IgD-negative memory B cell (primary cell): ENCODE data around the gene EXPH5. TPM values are rescaled to one million over a fixed set of nuclear protein-coding genes. Genes with fewer than 3 reads are reported as not detected.
"Not testable (repeated sequence)": the region's sequence is repeated elsewhere in the genome, so short reads cannot be mapped to it uniquely, and the experiment has no call there.

Source experiments
- H3K27ac Mint-ChIP-seq, 3 donors: one replicate each; pipeline ENCODE4 v1.8.0; 2020 to 2022; ENCODE audit warnings: mild to moderate bottlenecking in 3 of 3, mixed read lengths in 3 of 3, moderate library complexity in 1 of 3
- H3K27me3 Mint-ChIP-seq: one replicate; pipeline ENCODE4 v1.8.0; 2021; ENCODE audit warnings: mixed read lengths
- H3K36me3 Mint-ChIP-seq: one replicate; pipeline ENCODE4 v1.8.0; 2020; ENCODE audit warnings: mild to moderate bottlenecking, mixed read lengths
- H3K4me1 Mint-ChIP-seq, 3 donors: one replicate each; pipeline ENCODE4 v1.8.0; 2020 to 2022; ENCODE audit warnings: mixed read lengths in 3 of 3, mild to moderate bottlenecking in 1 of 3
- H3K4me3 Mint-ChIP-seq, 4 donors: one replicate each; pipeline ENCODE4 v1.8.0; 2020 to 2022; ENCODE audit warnings: mild to moderate bottlenecking in 4 of 4, mixed read lengths in 4 of 4, moderate library complexity in 3 of 4
- H3K9me3 Mint-ChIP-seq, 3 donors: one replicate each; pipeline ENCODE4 v1.8.0; 2020 to 2021; ENCODE audit warnings: mixed read lengths in 3 of 3, mild to moderate bottlenecking in 1 of 3
- polyA plus RNA-seq: library from polyadenylated mRNA; unstranded; fragments of 300-500 nt; fragmentation: Illumina TruSeq; gene quantifications from one replicate; pipeline ENCODE4 v1.2.3, GENCODE V29; 2021

Gene EXPH5
- polyA plus RNA-seq, 1 donor from 2014 or later = 0.05 TPM

- peaks cover 9 to 16% (median 9%) of the 10 kb centered on the region in 3 donors for H3K4me1 Mint-ChIP-seq
- peaks cover 3% of the 10 kb centered on the region for H3K36me3 Mint-ChIP-seq
- H3K9me3 Mint-ChIP-seq = no peaks in the 10 kb centered on the region
- no peak overlapping the region for H3K4me3 Mint-ChIP-seq
- H3K27ac Mint-ChIP-seq = no peak overlapping the region
- H3K27me3 Mint-ChIP-seq = peaks cover 9% of the 10 kb centered on the region
Observed at GRCh38 chr11:108589136-108589535, 4.4 kb downstream of the EXPH5 start.

- peaks cover 3% of the 10 kb centered on the region for H3K36me3 Mint-ChIP-seq
- peaks cover 6% of the 10 kb centered on the region for H3K27me3 Mint-ChIP-seq
- H3K4me1 Mint-ChIP-seq = peaks cover 1 to 8% (median 4%) of the 10 kb centered on the region in 3 donors
- no peaks in the 10 kb centered on the region for H3K9me3 Mint-ChIP-seq
- H3K4me3 Mint-ChIP-seq = no peak overlapping the region
- H3K27ac Mint-ChIP-seq = no peak overlapping the region
Observed at GRCh38 chr11:108588287-108588686, 5.3 kb downstream of the EXPH5 start.

- H3K27me3 Mint-ChIP-seq = no peaks in the 10 kb centered on the region
- no peak overlapping the region for H3K4me3 Mint-ChIP-seq
- no peaks in the 10 kb centered on the region for H3K9me3 Mint-ChIP-seq
- H3K36me3 Mint-ChIP-seq = peaks cover 2% of the 10 kb centered on the region
- H3K4me1 Mint-ChIP-seq = peaks cover 0 to 4% (median 3%) of the 10 kb centered on the region in 3 donors
- H3K27ac Mint-ChIP-seq = no peak overlapping the region
Observed at GRCh38 chr11:108587109-108587508, 6.5 kb downstream of the EXPH5 start.

GRCh38 chr11:108586600-108586999 is 7.0 kb downstream of the EXPH5 start:
- Mint-ChIP-seq H3K27ac (no peak overlapping the region), H3K27me3 (no peaks in the 10 kb centered on the region), H3K36me3 (peaks cover 2% of the 10 kb centered on the region), H3K4me3 (no peak overlapping the region), H3K9me3 (no peaks in the 10 kb centered on the region), H3K4me1 (peaks cover 0 to 4% (median 3%) of the 10 kb centered on the region in 3 donors)

GRCh38 chr11:108586185-108586584 is 7.4 kb downstream of the EXPH5 start:
- not testable (repeated sequence) for H3K27ac Mint-ChIP-seq, H3K4me3 Mint-ChIP-seq, H3K36me3 Mint-ChIP-seq, H3K4me1 Mint-ChIP-seq, H3K27me3 Mint-ChIP-seq, H3K9me3 Mint-ChIP-seq

- H3K36me3 Mint-ChIP-seq = peaks cover 2% of the 10 kb centered on the region
- no peak overlapping the region for H3K27ac Mint-ChIP-seq
- no peak overlapping the region for H3K4me3 Mint-ChIP-seq
- H3K4me1 Mint-ChIP-seq = peaks cover 0 to 4% (median 3%) of the 10 kb centered on the region in 3 donors
- peaks cover 0 to 2% (median 0%) of the 10 kb centered on the region in 3 donors for H3K9me3 Mint-ChIP-seq
- H3K27me3 Mint-ChIP-seq = peaks cover 1% of the 10 kb centered on the region
Observed at GRCh38 chr11:108584973-108585372, 8.6 kb downstream of the EXPH5 start.

- Mint-ChIP-seq H3K9me3 (peaks cover 0 to 6% (median 0%) of the 10 kb centered on the region in 3 donors), H3K36me3 (no peaks in the 10 kb centered on the region), H3K4me3 (no peak overlapping the region), H3K27ac (no peak overlapping the region), H3K27me3 (peaks cover 10% of the 10 kb centered on the region), H3K4me1 (no peaks in the 10 kb centered on the region)
Observed at GRCh38 chr11:108580645-108581044, 12.9 kb downstream of the EXPH5 start.

GRCh38 chr11:108580043-108580442 is 13.5 kb downstream of the EXPH5 start:
- Mint-ChIP-seq H3K27me3 (peaks cover 10% of the 10 kb centered on the region), H3K4me3 (no peak overlapping the region)

GRCh38 chr11:108576523-108576922 is 17.0 kb downstream of the EXPH5 start:
- no peaks in the 10 kb centered on the region for H3K4me1 Mint-ChIP-seq
- peaks cover 0 to 6% (median 0%) of the 10 kb centered on the region in 3 donors for H3K9me3 Mint-ChIP-seq
- no peaks in the 10 kb centered on the region for H3K36me3 Mint-ChIP-seq
- H3K4me3 Mint-ChIP-seq = no peak overlapping the region
- no peak overlapping the region for H3K27ac Mint-ChIP-seq
- H3K27me3 Mint-ChIP-seq = peaks cover 11% of the 10 kb centered on the region

More at GRCh38 chr11:108580043-108580442, 13.5 kb downstream of the EXPH5 start:
- no peaks in the 10 kb centered on the region for H3K36me3 Mint-ChIP-seq
- H3K4me1 Mint-ChIP-seq = no peaks in the 10 kb centered on the region
- H3K27ac Mint-ChIP-seq = no peak overlapping the region
- H3K9me3 Mint-ChIP-seq = peaks cover 0 to 6% (median 0%) of the 10 kb centered on the region in 3 donors

- Mint-ChIP-seq H3K9me3 (peaks cover 0 to 4% (median 0%) of the 10 kb centered on the region in 3 donors), H3K36me3 (peaks cover 3% of the 10 kb centered on the region), H3K27me3 (peaks cover 7% of the 10 kb centered on the region), H3K27ac (no peak overlapping the region), H3K4me3 (no peak overlapping the region), H3K4me1 (no peaks in the 10 kb centered on the region)
Observed at GRCh38 chr11:108574675-108575074, 18.9 kb downstream of the EXPH5 start.

- no peaks in the 10 kb centered on the region for H3K4me1 Mint-ChIP-seq
- peaks cover 5% of the 10 kb centered on the region for H3K27me3 Mint-ChIP-seq
- no peak overlapping the region for H3K27ac Mint-ChIP-seq
- no peak overlapping the region for H3K4me3 Mint-ChIP-seq
- H3K36me3 Mint-ChIP-seq = peaks cover 3% of the 10 kb centered on the region
- H3K9me3 Mint-ChIP-seq = peaks cover 0 to 2% (median 0%) of the 10 kb centered on the region in 3 donors
Observed at GRCh38 chr11:108571001-108571400, 22.6 kb downstream of the EXPH5 start.

- Mint-ChIP-seq H3K9me3 (peaks cover 0 to 2% (median 0%) of the 10 kb centered on the region in 3 donors), H3K27me3 (peaks cover 5% of the 10 kb centered on the region), H3K27ac (no peak overlapping the region), H3K4me1 (no peaks in the 10 kb centered on the region), H3K36me3 (peaks cover 3% of the 10 kb centered on the region), H3K4me3 (no peak overlapping the region)
Observed at GRCh38 chr11:108569896-108570295, 23.7 kb downstream of the EXPH5 start.

GRCh38 chr11:108568195-108568858 is 25.2 kb downstream of the EXPH5 start:
- H3K27ac Mint-ChIP-seq = no peak overlapping the region
- H3K9me3 Mint-ChIP-seq = peaks cover 0 to 2% (median 0%) of the 10 kb centered on the region in 3 donors
- peaks cover 5% of the 10 kb centered on the region for H3K27me3 Mint-ChIP-seq
- no peak overlapping the region for H3K4me3 Mint-ChIP-seq
- H3K4me1 Mint-ChIP-seq = no peaks in the 10 kb centered on the region
- peaks cover 3% of the 10 kb centered on the region for H3K36me3 Mint-ChIP-seq

- Mint-ChIP-seq H3K4me1 (no peaks in the 10 kb centered on the region), H3K36me3 (no peaks in the 10 kb centered on the region)
Observed at GRCh38 chr11:108565653-108566052, 27.9 kb downstream of the EXPH5 start.

GRCh38 chr11:108562746-108563581 is 30.6 kb downstream of the EXPH5 start:
- Mint-ChIP-seq H3K27ac (no peak overlapping the region), H3K4me1 (peaks cover 0 to 1% (median 0%) of the 10 kb centered on the region in 3 donors), H3K36me3 (no peaks in the 10 kb centered on the region), H3K9me3 (peaks cover 0 to 2% (median 0%) of the 10 kb centered on the region in 3 donors), H3K4me3 (no peak overlapping the region), H3K27me3 (no peaks in the 10 kb centered on the region)

More at GRCh38 chr11:108565653-108566052, 27.9 kb downstream of the EXPH5 start:
- Mint-ChIP-seq H3K27ac (no peak overlapping the region), H3K9me3 (peaks cover 0 to 2% (median 0%) of the 10 kb centered on the region in 3 donors), H3K4me3 (no peak overlapping the region), H3K27me3 (peaks cover 3% of the 10 kb centered on the region)
